Measurements from ENCODE around the gene ZNF783. TPM values are rescaled to one million over a fixed set of nuclear protein-coding genes. Genes with fewer than 3 reads are reported as not detected.

The ZNF783 gene
- total RNA-seq, 1 experiment from 2014 or later = 9.9 TPM

DNA sequence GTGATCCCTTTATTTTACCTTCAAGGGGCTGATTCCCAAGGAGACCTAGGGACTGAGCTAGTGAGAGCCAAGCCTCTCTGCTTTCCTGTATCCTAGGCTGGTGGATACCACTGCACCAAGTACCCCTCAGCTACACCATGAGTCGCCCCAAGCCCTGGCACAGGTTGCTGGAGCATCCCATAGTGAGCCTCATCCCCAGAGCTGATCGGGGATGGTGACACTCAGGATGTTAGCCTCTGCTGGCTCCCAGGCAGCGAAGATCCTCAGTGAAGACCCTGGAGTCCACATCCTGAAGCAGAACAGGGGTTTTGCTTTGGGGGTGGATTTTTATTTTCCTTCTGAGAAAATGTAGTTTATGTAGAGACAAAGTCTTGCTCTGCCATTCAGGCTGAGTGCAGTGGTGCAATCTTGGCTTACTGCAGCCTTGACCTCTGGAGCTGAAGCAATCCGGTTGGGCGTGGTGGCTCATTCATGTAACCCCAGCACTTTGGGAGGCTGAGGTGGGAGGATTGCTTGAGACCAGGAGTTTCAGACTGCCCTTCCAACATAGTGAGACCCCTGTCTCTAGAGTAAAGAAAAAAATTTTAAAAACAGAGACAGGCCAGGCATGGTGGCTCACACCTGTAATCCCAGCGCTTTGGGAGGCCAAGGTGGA, 35.0 kb upstream of the ZNF783 start (continued):
- TF ChIP-seq, protein P1, sequence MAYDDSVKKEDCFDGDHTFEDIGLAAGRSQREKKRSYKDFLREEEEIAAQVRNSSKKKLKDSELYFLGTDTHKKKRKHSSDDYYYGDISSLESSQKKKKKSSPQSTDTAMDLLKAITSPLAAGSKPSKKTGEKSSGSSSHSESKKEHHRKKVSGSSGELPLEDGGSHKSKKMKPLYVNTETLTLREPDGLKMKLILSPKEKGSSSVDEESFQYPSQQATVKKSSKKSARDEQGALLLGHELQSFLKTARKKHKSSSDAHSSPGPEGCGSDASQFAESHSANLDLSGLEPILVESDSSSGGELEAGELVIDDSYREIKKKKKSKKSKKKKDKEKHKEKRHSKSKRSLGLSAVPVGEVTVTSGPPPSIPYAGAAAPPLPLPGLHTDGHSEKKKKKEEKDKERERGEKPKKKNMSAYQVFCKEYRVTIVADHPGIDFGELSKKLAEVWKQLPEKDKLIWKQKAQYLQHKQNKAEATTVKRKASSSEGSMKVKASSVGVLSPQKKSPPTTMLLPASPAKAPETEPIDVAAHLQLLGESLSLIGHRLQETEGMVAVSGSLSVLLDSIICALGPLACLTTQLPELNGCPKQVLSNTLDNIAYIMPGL (CRISPR knock-in tag; IDR thresholded peaks at IDR 0.05) = no peak

GRCh38 chr7:149228831-149229471, 33.0 kb upstream of the ZNF783 start:
- peaks cover 4% of the 10 kb centered on the region for H3K27me3 Mint-ChIP-seq (ENCODE audit: low read depth)
- H3K27ac Mint-ChIP-seq = no peak overlapping the region
- H3K9me3 Mint-ChIP-seq = no peaks in the 10 kb centered on the region
- TF ChIP-seq ZNF671 (CRISPR knock-in tag; IDR thresholded peaks at IDR 0.05) (0 out of 2 replicates have a peak, but pooled peaks have one; percentile 44), ZNF317 (CRISPR knock-in tag; IDR thresholded peaks at IDR 0.05; ENCODE audit: borderline replicate concordance, low read depth) (no peak)
- ATAC-seq (peak; percentile 7), DNase-seq (ENCODE audit: low spot score) (no peak)
- H3K4me3 Mint-ChIP-seq = no peak overlapping the region
- POLR2A ChIA-PET = no interaction called here
- H3K36me3 Mint-ChIP-seq = 0 out of 2 replicates have a peak, but pooled peaks cover 3% of the 10 kb centered on the region
- H3K4me1 Mint-ChIP-seq = no peaks in the 10 kb centered on the region
- CTCF ChIA-PET = interaction anchor here (0.6 to 1.8 kb wide), 2 partner anchors 34 to 157 kb away, joined by 3 to 9 read pairs; partner anchors contain the start of gene ZNF282

- ChIA-PET CTCF (interaction anchor here (0.6 to 1.8 kb wide), 2 partner anchors 34 to 158 kb away, joined by 3 to 9 read pairs; partner anchors contain the start of gene ZNF282), POLR2A (no interaction called here)
- H3K27ac Mint-ChIP-seq = no peak overlapping the region
- H3K4me1 Mint-ChIP-seq = no peaks in the 10 kb centered on the region
- no peaks in the 10 kb centered on the region for H3K9me3 Mint-ChIP-seq
- H3K27me3 Mint-ChIP-seq (ENCODE audit: low read depth) = peaks cover 4% of the 10 kb centered on the region
- no peak overlapping the region for H3K4me3 Mint-ChIP-seq
- 0 out of 2 replicates have a peak, but pooled peaks cover 3% of the 10 kb centered on the region for H3K36me3 Mint-ChIP-seq
- no peak for DNase-seq (ENCODE audit: low spot score)
- peak; percentile 16; the same call in 1 of the 2 replicates for ATAC-seq
- TF ChIP-seq NFE2L1 (CRISPR knock-in tag; IDR thresholded peaks at IDR 0.05) (no peak), RORB (CRISPR knock-in tag; IDR thresholded peaks at IDR 0.05) (no peak), NR3C1 (CRISPR knock-in tag; conservative IDR thresholded peaks at IDR 0.05; ENCODE audit: low read depth) (no peak), USF1 (CRISPR knock-in tag; IDR thresholded peaks at IDR 0.05) (no peak), SP1 (CRISPR knock-in tag; conservative IDR thresholded peaks at IDR 0.05) (no peak), SOX15 (CRISPR knock-in tag; IDR thresholded peaks at IDR 0.05) (no peak), NR2C2 (CRISPR knock-in tag; IDR thresholded peaks at IDR 0.05) (no peak), MAX (CRISPR knock-in tag; IDR thresholded peaks at IDR 0.05) (no peak), IRF1 (CRISPR knock-in tag; IDR thresholded peaks at IDR 0.05) (no peak), JAZF1 (CRISPR knock-in tag; IDR thresholded peaks at IDR 0.05) (no peak), ZNF425 (CRISPR knock-in tag; conservative IDR thresholded peaks at IDR 0.05) (no peak), GTF2I (CRISPR knock-in tag; conservative IDR thresholded peaks at IDR 0.05) (no peak), ATF2 (CRISPR knock-in tag; IDR thresholded peaks at IDR 0.05; ENCODE audit: borderline replicate concordance, low read depth) (no peak), ZNF423 (CRISPR knock-in tag; IDR thresholded peaks at IDR 0.05) (no peak)
- TF ChIP-seq, protein P2, sequence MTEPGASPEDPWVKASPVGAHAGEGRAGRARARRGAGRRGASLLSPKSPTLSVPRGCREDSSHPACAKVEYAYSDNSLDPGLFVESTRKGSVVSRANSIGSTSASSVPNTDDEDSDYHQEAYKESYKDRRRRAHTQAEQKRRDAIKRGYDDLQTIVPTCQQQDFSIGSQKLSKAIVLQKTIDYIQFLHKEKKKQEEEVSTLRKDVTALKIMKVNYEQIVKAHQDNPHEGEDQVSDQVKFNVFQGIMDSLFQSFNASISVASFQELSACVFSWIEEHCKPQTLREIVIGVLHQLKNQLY (CRISPR knock-in tag; IDR thresholded peaks at IDR 0.05) = no peak
- TF ChIP-seq, protein P1 (CRISPR knock-in tag; IDR thresholded peaks at IDR 0.05) = no peak
- TF ChIP-seq, protein P3, sequence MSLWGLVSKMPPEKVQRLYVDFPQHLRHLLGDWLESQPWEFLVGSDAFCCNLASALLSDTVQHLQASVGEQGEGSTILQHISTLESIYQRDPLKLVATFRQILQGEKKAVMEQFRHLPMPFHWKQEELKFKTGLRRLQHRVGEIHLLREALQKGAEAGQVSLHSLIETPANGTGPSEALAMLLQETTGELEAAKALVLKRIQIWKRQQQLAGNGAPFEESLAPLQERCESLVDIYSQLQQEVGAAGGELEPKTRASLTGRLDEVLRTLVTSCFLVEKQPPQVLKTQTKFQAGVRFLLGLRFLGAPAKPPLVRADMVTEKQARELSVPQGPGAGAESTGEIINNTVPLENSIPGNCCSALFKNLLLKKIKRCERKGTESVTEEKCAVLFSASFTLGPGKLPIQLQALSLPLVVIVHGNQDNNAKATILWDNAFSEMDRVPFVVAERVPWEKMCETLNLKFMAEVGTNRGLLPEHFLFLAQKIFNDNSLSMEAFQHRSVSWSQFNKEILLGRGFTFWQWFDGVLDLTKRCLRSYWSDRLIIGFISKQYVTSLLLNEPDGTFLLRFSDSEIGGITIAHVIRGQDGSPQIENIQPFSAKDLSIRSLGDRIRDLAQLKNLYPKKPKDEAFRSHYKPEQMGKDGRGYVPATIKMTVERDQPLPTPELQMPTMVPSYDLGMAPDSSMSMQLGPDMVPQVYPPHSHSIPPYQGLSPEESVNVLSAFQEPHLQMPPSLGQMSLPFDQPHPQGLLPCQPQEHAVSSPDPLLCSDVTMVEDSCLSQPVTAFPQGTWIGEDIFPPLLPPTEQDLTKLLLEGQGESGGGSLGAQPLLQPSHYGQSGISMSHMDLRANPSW (CRISPR knock-in tag; conservative IDR thresholded peaks at IDR 0.05; ENCODE audit: low read depth) = no peak
Observed at GRCh38 chr7:149229526-149229925, 32.5 kb upstream of the ZNF783 start.
